ENCODE measurements around the gene TES. TPM values are rescaled to one million over a fixed set of nuclear protein-coding genes. Genes with fewer than 3 reads are reported as not detected.

TES gene
- total RNA-seq, 1 donor from 2014 or later, result 33.9 TPM

Other genes with a start within 250 kb of the TES start
- 2.1 TPM for gene TFEC, start 179.8 kb upstream of the TES start, total RNA-seq

All from skeletal muscle tissue (tissue), 1 donor.